Suppressor macrophage treated with lipopolysaccharide for 1 hour (primary cell): ENCODE data around the gene CEP112.
"Not testable (repeated sequence)": the region's sequence is repeated elsewhere in the genome, so short reads cannot be mapped to it uniquely, and the experiment has no call there.

Source experiments
- DNase-seq, 3 donors: peaks; one replicate each; pipeline ENCODE4 v3.0.0-alpha.2; 2020 to 2022

CEP112 gene

DNA sequence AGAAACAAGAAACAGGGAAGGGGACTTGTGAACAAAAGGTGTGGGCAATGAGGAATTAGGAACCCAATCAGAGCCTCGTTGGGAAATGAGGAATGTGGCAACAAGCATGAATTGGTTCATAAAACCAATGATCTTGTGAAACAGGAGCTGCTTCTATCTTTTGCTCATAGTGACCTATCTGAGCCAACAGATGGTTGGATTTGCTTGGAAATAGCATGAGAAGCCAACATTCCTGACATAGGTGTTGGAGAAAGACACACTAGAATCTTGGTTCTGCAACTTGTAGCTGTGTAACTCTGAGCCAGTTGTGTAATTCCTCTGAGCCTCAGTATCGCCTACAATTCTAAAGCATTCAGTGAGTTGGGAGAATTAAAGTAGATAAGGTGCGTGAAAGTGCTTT is 378.6 kb downstream of the CEP112 start:
- no peak for DNase-seq

DNA sequence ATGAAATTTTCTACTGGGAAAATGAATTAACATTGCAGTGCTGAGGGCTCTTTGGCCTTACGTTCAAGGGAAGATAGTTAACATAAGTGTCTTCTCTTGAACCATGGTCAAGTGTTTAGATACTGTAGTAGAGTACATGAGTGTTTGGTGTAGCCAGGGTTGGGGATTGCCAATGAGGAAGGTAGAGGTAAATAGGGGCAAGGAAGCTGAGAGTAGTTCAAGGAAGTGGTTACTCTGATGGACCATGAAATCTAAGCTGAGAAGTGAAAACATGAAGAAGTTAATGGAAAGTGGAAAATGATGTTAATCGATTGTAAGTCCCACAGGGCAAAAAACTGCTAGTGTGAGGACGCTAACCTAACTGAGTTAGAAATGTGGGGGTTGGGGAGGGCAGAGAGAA is 380.9 kb downstream of the CEP112 start:
- DNase-seq: no peak

DNA sequence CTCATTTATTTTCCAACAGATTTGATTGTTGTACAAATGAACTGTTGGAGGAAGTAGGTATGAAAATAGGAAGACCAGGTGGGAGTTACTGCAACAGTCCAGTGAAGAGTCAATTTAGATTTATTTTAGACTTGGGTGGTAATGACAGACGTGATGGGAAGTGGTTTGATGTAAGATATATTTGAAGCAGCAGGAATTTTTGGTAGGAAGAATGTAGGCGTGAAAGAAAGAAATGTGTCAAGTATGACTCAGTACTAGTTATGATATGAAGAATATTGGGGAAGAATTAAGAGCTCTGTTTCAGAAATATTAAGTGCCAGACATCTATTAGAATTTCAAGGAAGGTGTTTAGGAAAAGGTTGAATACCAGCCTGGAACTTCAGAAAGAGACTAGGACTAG is 382.6 kb downstream of the CEP112 start:
- DNase-seq: no peak

DNA sequence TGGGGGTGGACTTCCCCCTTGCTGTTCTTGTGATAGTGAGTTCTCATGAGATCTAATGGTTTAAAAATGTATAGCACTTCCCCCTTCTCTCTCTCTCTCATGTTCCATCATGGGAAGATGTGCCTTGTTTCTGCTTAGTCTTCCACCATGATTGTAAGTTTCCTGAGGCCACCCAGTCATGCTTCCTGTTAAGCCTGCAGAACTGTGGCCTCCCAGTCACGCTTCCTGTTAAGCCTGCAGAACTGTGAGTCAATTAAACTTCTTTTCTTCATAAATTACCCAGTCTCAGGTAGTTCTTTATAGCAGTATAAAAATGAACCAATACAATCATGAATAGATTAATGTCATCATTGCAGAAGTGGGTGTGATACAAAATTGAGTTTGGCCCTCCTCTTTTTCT is 383.4 kb downstream of the CEP112 start:
- DNase-seq: not testable (repeated sequence)

DNA sequence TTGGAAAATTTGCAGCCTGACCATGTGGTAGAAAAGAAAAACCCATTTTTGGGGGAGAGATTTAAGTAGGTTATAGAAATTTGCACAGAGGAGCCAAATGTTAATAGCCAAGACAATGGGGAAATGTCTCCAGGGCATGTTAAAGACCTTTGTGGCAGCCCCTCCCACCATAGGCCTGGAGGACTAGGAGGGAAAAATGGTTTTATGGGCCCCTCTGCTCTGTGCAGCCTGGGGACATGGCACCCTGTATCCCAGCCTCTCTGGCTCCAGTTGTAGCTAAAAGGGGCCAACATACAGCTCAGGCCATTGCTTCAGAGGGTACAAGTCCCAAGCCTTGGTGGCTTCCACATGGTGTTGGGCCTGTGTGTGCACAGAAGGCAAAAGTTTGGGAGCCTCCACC is 384.6 kb downstream of the CEP112 start:
- DNase-seq: no peak

DNA sequence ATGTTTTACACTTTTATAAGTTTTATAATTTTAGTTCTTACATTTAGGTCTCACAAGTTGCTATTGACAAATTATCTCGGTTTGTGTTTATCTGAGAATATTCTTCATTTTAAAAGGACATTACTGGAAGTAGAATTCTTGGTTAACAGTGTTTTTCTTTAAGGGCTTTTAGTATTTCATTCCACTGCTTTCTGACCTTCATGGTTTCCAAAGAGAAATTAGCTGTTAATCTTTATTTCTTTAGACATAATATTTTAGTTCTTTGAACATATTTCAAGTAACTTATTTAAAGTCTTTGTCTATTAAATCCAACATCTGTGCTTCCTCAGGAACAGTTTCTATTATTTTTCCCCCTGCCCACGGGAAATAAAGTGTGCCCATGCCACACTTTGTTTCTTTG is 390.4 kb downstream of the CEP112 start:
- no peak for DNase-seq

DNA sequence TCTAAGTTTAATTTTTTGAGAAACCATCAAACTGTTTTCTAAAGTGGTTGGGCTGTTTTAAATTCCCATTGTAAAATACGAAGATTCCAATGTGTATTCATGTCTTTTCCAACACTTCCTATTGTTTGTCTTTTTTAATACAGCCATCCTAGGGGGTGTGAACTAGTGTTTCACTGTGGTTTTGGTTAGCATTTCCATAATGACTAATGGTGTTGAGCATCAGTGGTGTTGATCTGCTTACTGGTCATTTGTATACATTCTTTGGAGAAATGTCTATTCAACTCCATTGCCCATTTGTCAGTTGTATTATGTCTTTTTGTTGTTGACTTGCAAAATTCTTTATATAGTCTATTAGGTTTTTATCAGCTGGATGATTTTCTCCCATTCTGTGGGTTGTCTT is 391.3 kb downstream of the CEP112 start:
- DNase-seq: no peak

DNA sequence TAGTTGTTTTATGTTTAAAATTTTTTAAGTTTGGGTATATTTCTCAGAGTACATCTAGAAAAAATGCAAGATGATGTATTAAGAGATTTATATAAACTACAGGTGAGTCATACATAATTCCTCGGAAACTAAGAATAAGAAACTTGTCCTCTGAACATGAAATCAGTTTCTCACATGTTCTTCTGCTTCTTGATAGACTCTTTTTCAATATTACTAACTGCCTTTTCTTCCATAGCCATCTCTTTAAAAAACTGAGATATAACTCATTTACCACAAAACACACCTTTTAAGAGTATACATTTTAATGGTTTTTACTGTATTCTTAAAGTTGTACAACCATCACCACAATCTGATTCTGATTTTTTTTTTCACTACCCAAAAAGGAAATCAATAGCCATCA is 392.1 kb downstream of the CEP112 start:
- DNase-seq: no peak

DNA sequence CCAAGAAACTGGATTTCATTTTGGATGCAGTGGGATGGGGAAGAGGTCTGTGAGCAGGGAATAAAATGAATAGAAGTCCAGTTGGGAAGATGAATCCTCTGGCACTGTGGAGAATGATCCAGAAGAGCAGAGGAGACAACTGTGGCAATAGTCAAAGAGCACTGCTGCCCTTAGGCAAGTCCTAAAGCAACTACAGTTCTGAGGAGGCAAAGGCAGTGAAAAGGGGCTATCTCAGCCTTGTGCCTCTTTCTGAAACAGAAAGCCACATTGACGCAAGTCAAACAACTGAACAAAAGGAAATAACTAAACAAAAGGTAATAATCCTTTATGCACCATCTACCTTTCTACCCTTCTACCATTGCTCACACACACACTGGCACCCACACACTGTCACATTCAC is 392.5 kb downstream of the CEP112 start:
- no peak for DNase-seq

DNA sequence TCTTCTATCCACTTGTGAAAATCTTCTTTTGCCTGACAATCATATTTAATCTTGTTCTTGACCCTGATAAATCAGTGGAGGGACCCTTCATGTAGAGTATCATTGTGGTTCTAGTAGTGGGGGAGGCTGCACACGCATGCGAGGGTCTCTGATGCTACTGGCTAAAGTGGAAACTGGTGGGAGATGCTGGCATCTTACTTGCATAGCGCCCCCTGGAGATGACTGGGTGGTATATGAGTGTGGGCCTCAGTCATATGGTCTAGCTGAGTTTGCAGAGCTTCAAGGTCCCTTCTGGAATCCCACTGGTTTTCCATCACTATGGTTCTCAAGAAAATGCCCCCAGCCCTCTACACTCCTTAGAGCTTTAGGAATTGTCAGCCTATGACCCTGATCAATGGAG is 394.1 kb downstream of the CEP112 start:
- DNase-seq: peak in 2 of 3 donors; percentile 7 to 10

DNA sequence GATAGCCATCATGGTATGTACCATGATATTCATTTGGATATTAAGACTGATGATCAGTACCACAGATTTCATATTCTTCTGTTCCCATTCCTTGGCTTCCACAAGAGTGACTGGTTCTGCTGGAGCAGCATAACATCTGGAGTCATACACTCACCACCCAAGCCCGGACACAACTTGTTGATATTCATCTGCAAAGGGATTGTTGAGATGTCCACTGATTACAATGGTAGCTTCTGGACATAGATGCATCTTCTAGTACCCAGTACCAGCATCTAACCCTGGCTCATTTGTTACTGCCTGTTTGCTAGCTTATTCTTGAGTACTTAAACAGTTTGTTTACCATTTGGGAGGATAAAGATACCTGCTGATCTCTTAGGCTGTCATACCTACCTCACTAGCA is 394.8 kb downstream of the CEP112 start:
- no peak for DNase-seq

DNA sequence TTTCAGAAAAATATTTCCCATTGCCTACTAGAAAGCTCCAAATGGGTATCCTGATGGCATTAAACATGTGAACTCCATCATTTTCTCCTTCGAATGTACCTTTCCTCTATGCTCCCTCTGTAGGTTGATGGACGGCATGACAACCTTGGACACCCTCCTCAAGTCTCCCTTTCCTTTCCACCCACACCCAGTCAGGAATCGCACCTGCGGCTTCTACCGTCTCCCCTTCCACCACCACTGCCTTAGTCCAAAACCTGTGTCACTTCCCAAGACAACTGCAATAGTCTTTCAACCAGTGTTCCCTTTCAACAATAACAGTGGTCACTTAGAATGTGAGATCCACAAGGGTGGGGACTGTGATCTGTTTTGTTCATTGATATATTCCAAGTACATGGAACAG is 397.4 kb downstream of the CEP112 start:
- DNase-seq: no peak

DNA sequence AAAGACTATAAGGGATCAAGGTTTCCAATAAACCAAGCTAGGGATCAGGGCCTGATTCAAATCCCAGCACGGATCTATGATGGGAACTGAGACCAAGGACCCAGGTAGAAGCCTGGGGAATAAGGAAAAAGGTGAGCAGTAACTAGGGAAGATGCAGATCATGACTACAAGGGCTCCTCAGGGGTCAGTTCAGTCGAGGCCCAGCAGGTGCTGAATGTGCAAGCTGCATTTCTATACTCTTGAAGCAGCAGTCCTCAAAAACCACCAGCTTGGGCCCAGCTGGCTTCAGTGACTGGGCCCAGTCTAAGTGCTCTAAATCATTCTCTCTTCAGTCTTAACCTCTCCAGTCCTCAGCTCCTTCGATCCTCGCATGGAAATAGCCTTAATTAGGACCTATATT is 401.7 kb downstream of the CEP112 start:
- no peak for DNase-seq

DNA sequence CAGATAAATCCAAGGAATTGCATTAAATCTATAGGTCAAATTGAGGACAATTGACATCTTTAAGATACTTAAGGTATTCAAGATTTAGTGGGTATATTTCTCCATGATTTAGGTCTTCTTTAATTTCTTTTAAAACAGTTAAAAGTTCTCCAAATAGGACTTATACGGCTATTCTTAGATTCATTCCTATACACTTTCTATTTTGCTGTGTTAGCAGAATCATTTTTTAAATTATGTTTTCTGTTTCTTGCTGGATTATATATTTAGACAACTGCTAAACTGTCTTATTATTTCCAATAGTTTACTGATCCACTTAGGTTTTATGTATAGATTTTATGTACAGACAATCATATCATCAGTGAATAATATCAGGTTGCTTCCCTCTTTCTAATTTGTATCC is 404.4 kb downstream of the CEP112 start:
- no peak for DNase-seq

DNA sequence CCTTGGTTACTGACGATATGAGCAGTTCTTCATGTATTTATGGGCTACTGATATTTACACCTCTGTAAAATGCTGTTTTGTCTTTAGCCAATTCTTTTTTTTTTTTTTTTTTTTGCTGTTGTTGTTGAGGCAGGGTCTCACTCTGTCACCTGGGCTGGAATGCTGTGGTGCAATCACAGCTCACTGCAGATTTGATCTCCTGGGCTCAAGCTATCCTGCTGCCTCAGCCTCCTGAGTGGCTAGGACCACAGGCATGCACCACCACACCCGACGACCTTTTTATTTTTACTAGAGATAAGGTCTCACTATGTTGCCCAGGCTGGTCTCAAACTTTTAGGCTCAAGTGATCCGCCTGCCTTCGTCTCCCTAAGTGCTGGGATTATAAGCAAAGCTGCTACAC is 405.5 kb downstream of the CEP112 start:
- no peak for DNase-seq

DNA sequence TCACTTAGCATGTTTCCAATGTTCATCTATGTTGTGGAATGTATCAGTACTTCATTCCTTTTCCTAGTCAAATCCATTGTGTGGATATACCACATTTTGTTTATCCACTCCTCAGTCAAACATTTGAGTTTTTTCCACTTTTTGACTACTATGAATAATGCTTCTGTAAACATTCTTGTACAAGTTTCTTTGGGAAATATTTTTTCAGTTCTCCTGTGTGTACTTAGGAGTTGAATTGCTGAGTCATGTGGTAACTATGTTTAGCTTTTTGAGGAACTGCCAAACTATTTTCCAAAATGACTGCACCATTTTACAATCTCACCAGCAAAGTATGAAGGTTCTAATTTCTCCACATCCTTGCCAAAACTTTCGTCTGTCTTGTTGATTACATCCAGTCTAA is 406.8 kb downstream of the CEP112 start:
- peak in 2 of 3 donors; percentile 33 to 35 for DNase-seq

DNA sequence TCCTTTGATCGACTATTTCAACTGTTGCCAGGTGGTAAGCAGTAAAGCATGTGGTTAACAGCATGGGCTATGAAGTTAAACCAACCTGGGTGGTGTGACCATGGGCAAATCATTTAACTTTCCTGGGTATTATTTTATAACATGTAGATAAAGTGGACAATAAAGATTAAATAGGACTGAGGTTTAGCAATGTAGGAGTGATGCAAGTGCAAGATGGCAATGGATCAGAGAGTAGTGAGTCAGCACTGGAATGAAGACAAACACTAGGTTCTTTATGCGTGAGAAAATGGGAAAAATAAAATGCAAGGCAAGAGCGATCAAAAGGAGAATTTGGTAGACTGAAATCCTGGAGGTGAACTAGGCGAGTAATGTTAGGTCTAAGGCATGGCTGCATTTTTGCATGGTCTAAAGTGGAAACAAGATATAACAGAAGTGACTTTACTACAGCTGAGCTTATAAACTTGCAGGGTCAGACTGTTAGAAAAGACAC is 408.0 kb downstream of the CEP112 start:
- DNase-seq: no peak

DNA sequence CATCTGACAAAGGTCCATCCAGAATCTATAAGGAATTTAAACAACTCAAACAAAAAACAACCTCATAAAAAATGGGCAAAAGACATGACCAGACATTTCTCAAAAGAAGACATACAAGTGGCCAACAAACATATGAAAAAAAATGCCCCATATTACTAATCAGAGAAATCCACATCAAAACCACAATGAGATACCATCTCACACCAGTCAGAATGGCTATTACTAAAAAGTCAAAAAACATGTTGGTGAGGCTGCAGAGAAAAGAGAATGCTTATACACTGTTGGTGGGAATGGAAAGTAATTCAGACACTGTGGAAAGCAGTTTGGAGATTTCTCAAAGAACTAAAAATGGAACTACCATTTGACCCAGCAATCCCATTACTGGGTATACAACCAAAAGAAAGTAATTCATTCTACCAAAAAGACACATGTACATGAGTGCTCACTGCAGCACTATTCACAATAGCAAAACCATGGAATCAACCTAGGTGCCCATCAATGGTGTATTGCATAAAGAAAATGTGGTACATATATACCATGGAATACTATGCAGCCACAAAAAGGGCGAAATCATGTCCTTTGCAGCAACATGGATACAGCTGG is 409.7 kb downstream of the CEP112 start:
- DNase-seq: not testable (repeated sequence)

DNA sequence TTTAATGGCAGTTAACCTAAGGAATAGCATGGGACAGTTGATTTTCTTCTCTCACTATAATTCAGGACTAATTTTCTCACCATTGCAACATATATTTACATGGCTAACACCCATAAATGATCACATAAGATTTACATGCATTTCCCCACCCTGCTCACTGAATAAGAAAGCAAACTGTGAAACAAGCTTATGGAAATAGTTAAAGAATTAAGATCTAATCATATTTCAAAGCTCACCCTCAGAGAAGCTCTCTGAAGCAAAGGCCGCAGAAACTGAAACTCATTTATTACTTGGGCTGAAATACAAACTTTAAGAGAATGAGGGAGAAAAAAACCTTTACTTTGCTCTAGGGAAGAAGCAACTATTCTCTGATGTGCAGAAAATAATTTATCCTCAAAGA is 411.8 kb downstream of the CEP112 start:
- no peak for DNase-seq

DNA sequence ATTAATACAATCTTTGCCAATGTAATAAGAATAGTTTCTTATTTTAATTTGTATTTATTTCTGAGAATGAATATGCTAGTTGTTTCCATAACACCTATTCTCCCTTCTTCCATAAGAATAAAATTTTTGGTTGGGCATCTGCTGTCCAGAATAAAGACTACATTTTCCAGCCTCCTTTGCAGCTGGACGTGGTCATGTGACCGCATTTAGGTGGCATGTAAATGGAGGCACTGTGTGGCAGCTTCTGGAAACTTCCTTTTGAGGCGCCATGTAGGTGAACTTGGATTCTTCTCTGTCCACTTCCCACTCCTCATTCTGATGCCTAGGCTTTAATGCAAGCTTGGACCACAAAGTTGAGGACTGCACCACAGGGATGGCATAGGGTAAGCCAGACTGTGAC is 415.0 kb downstream of the CEP112 start:
- no peak for DNase-seq

DNA sequence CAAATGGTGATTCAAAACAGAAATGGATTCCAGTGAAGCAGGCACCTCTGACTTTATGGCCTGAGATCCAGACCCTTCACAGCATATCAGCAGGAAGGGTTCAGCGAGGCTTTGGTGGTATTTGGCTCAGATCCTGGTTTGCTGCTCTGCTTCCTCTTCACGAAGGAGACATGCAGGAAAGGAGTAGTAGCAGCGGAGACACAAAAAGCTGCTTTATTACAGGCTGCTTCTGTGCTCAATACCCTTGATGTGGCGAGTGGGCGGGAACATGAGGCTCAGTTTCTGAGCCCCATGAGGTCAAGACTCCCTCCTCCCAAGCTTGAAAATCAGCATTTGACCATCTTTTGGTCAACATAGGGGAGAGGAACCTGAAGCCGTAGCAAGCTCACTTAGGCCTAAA is 417.1 kb downstream of the CEP112 start:
- DNase-seq: peak in 1 of 3 donors; percentile 5

DNA sequence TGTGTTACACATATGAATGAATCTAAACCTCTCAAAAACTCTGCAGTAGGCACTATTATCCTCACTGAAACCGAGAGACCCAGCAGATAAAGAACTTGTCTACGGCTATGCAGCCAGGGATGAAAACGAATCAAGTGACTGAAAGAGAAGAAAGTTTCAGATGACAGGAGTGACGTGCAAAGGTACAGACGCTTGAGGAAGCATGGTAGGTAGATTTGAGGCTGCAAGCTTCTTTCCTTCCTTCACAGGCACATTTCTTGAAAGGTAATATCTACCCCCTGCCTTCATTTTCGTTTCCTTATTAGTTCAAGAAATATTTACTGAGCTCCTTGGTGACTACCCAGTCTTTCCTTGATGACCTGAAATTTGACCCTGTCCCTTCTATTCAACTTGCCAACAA is 418.9 kb downstream of the CEP112 start:
- DNase-seq: no peak

DNA sequence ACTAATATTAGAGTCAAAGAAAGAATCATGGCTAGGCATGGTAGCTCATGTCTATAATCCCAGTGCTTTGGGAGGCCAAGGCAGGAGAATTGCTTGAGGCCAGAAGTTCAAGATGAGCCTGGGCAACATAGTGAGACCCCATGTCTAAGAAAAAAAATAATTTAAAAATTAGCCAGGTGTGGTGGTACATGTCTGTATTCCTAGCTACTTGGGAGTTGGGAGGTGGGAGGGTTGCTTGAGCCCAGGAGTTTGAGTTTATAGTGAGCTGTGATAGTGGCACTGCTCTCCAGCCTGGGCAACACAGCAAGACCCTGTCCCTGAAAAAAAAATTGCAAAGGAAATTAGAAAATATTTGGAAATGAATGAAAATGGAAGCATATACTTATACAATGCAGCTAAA is 420.2 kb downstream of the CEP112 start:
- DNase-seq: no peak

DNA sequence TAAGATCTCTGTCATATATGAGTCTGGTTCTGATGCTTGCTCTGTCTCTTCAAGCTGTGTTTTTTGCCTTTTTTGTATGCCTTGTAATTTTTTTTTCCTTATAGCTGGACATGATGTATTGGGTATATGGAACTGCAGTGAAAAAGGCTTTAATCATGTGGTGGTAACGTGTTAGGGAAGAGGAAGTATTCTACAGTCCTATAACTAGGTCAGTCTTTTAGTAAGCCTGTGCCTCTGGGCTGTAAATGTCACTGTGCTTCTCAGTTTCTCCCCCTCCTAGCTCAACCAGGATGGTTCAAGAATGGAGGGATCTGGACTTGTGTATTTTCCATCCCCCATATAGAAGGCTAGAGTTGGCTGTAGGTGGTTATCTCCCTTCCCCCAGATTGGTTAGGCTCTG is 428.1 kb downstream of the CEP112 start:
- no peak for DNase-seq

DNA sequence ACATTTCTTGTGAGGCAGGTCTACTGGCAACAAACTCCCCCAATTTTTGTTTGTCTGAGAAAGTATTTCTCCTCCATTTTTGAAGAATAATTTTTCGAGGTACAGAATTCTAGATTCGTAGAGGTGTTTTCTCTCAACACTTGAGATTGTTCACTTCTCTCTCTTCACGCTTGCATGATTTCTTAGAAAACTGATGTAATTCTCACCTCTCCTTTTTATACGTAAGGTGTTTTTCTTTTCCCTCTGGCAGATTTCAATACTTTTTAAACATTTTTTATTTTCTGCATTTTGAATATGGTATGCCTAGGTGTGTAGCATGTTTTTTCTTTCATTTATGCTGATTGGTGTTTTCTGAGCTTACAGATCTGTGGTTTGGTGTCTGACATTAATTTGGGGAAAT is 429.0 kb downstream of the CEP112 start:
- no peak for DNase-seq

DNA sequence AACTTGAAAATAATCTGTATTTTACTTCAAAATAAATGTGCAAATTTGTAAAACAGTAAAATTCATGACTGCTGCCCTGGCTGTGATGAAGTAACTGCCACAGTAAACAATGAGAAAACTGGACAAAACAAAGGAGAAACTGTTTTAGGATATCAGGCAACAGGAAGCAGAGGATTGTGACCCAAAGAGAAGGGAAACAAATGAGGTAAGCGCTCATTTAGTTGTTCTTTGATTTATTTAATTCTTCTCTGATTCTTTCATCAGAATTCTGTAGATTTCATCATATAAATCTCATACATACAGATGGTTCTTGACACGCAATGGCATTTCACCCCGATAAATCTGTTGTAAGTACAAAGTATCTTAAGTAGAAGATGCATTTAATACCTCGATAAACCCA is 432.4 kb downstream of the CEP112 start:
- DNase-seq: no peak
